ENCODE data around the gene FAM47B. TPM values are rescaled to one million over a fixed set of nuclear protein-coding genes. Genes with fewer than 3 reads are reported as not detected.

The FAM47B gene
- polyA plus RNA-seq, 1 of the 3 experiments (the other 2 are of a cell fraction) = not detected

GRCh38 chrX:34927866-34928265, 14.7 kb upstream of the FAM47B start:
- Histone ChIP-seq H3K27me3 (ENCODE audit: insufficient read depth) (no peaks in the 10 kb centered on the region), H3K4me2 (no peak overlapping the region), H3K27ac (ENCODE audit: low read depth in 2 of 2, low read length in 1 of 2) (no peak overlapping the region), H3F3A (replicated peaks; ENCODE audit: insufficient read depth) (no peaks in the 10 kb centered on the region), H3K36me3 (replicated peaks in 1 of 2; ENCODE audit: control insufficient read depth in 1 of 2, insufficient read depth in 2 of 2, low read length in 1 of 2) (no peaks in the 10 kb centered on the region), H3K4me3 (ENCODE audit: low read depth in 2 of 2, low read length in 1 of 2) (no peak overlapping the region), H3K9me2 (no peaks in the 10 kb centered on the region), H3K79me2 (ENCODE audit: insufficient read depth) (no peaks in the 10 kb centered on the region), H2AFZ (ENCODE audit: low read depth) (no peak overlapping the region), H3K9me3 (no peaks in the 10 kb centered on the region), H4K20me1 (ENCODE audit: insufficient read depth) (no peaks in the 10 kb centered on the region), H3K9ac (no peak overlapping the region), H3K4me1 (ENCODE audit: control insufficient read depth in 1 of 2, insufficient read depth in 2 of 2, low read depth in 1 of 2, low read length in 1 of 2) (no peaks in the 10 kb centered on the region)
- 10% methylated on average over 2 of the region's 2 CpGs for WGBS (ENCODE audit: low lambda C conversion rate)
- DNase-seq = no peak
- CTCF ChIA-PET = no interaction called here
- TF ChIP-seq MXI1 (IDR thresholded peaks at IDR 0.05; ENCODE audit: low read depth, low read length) = no peak
- TF ChIP-seq CTCF (IDR thresholded peaks at IDR 0.05) = no peak
- TF ChIP-seq NFIC (IDR thresholded peaks at IDR 0.05; ENCODE audit: borderline replicate concordance) = no peak
- no peak for TF ChIP-seq ZBTB33 (IDR thresholded peaks at IDR 0.05; ENCODE audit: borderline replicate concordance, low read depth)
- TF ChIP-seq REST (IDR thresholded peaks at IDR 0.05; ENCODE audit: low read depth, low read length) = no peak
- POLR2A ChIA-PET = no interaction called here

- DNase-seq = no peak
- Histone ChIP-seq H4K20me1 (ENCODE audit: insufficient read depth) (no peaks in the 10 kb centered on the region), H3K9ac (no peak overlapping the region), H3K9me3 (no peaks in the 10 kb centered on the region), H3K4me2 (no peak overlapping the region), H3K27ac (ENCODE audit: low read depth in 2 of 2, low read length in 1 of 2) (no peak overlapping the region), H3K36me3 (replicated peaks in 1 of 2; ENCODE audit: control insufficient read depth in 1 of 2, insufficient read depth in 2 of 2, low read length in 1 of 2) (no peaks in the 10 kb centered on the region), H3K79me2 (ENCODE audit: insufficient read depth) (no peaks in the 10 kb centered on the region), H3K4me3 (ENCODE audit: low read depth in 2 of 2, low read length in 1 of 2) (no peak overlapping the region), H2AFZ (ENCODE audit: low read depth) (no peak overlapping the region), H3K27me3 (ENCODE audit: insufficient read depth) (no peaks in the 10 kb centered on the region), H3K4me1 (ENCODE audit: control insufficient read depth in 1 of 2, insufficient read depth in 2 of 2, low read depth in 1 of 2, low read length in 1 of 2) (no peaks in the 10 kb centered on the region), H3F3A (replicated peaks; ENCODE audit: insufficient read depth) (no peaks in the 10 kb centered on the region), H3K9me2 (no peaks in the 10 kb centered on the region)
- 18% methylated on average over 15 of the region's 24 CpGs for WGBS (ENCODE audit: low lambda C conversion rate)
- no peak for TF ChIP-seq CTCF (IDR thresholded peaks at IDR 0.05)
- TF ChIP-seq USF2 (IDR thresholded peaks at IDR 0.05; ENCODE audit: borderline replicate concordance, low read depth, low read length) = no peak
- TF ChIP-seq EZH2phosphoT487 (IDR thresholded peaks at IDR 0.05; ENCODE audit: borderline replicate concordance, low read depth) = no peak
- no peak for TF ChIP-seq IRF3 (IDR thresholded peaks at IDR 0.05; ENCODE audit: low read depth, low read length)
- no peak for TF ChIP-seq FOSL2 (IDR thresholded peaks at IDR 0.05; ENCODE audit: borderline replicate concordance, low read depth)
- TF ChIP-seq SIN3A (IDR thresholded peaks at IDR 0.05; ENCODE audit: borderline replicate concordance, low read depth, low read length) = no peak
- CTCF ChIA-PET = no interaction called here
- POLR2A ChIA-PET = no interaction called here
Observed at GRCh38 chrX:34943235-34943634, 639 bp downstream of the FAM47B start.

All from SK-N-SH (cell line).